GM21723 (cell line): ENCODE measurements around the gene ATXN1.
A peak's percentile ranks its signal among the peaks of the same experiment; 100 is the strongest.
"Not testable (repeated sequence)": the region's sequence is repeated elsewhere in the genome, so short reads cannot be mapped to it uniquely, and the experiment has no call there.

Experiments
- ATAC-seq: cut with Tn5 transposase; IDR thresholded peaks from one replicate; pipeline ENCODE4 v1.9.1; 2021; ENCODE audit warnings: mild to moderate bottlenecking, moderate library complexity; ENCODE audit not compliant: unreplicated experiment

ATXN1 gene

DNA sequence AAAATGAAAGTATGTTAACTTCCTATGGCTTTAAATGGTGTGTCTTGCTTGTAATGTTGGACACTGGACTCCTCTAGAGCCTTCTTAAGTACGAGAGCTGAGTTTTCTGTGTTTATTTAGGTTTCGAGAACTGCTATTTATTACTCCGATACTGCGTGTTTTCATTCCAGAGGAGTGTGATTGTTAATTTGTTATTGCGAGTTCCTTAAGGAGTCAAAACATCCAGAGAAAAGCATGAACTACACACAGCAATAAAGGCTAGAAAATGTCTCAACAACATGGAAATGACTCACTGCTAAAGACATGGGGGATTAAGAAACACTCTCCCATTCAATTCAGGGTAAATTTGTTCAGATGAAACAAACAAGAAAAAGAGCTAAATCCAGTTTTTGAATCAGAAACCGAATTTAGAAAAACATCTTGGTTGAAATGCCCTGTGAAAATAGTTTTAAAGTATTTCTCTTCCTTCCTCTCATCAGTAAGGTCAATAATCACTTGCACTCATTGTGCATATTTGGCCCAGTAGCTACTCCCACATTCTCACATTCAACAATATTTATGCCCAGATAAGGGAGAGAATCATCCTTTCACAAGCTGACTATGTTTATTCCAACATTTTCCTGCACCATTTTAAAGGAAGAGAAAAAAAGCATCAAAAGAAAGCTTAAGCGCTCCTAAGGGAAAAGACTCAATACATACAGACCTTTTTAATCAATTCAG, 36.0 kb downstream of the ATXN1 start:
- ATAC-seq, result no peak

GRCh38 chr6:16723826-16724225, 37.4 kb downstream of the ATXN1 start:
- no peak for ATAC-seq

GRCh38 chr6:16723402-16723801, 37.9 kb downstream of the ATXN1 start:
- ATAC-seq, result no peak

DNA sequence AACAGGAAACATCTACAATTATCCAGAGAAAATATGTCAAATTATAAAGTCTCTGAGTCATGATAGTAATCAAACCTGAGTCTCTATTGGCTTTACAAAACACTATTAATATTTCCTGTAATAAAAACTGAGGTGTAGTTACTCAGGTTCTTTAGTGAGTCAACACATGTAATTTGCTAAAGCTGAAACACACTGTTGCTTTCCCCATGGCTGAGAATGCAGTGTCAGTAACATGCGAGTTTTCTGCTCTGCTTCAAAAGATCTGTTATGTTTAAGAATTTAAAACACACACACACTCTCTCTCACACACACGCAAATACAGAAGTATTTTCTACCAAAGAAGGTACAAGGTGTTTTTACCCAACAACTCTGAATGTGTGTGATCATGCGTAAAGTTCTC, 38.6 kb downstream of the ATXN1 start:
- no peak for ATAC-seq

DNA sequence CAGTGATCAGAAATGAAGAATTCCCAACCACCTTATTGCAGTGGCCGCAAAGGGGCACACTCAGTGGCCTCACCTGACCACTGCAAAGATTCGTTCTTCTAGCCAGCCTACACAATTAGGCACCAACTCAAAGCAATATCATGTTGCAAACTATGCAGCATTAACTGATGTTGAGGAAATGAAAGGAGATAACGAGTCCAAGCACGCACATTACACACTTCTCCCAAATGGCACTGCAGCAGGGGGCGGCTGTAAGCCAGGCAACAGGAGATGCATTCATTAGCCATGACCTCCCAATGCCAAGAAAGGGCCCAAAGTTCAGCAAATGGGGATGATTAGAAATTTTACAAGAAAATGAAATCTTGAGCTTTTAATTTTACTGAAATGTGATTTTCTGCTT, 39.3 kb downstream of the ATXN1 start:
- no peak for ATAC-seq

- no peak for ATAC-seq
Measured at GRCh38 chr6:16720861-16721260, 40.4 kb downstream of the ATXN1 start.

DNA sequence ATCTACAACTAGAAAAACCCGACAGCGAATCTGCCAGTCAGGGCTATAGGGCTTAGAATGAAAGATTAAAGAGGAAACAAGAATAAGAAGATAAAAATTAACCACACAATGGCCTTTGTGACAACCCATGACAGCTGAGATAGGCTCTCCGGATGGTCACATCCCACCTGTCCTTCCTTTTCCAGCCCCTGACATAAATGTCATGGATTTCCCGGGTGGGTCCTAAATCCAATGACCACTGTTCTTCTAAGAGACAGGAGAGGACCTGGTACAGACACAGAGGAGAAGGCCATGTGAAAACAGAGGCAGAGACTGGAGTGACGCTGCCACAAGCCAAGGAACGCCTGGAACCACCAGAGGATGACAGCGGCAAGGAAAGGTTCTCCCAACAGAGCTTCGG, 41.8 kb downstream of the ATXN1 start:
- no peak for ATAC-seq

- ATAC-seq, result no peak
Measured at GRCh38 chr6:16718356-16718755, 42.9 kb downstream of the ATXN1 start.

DNA sequence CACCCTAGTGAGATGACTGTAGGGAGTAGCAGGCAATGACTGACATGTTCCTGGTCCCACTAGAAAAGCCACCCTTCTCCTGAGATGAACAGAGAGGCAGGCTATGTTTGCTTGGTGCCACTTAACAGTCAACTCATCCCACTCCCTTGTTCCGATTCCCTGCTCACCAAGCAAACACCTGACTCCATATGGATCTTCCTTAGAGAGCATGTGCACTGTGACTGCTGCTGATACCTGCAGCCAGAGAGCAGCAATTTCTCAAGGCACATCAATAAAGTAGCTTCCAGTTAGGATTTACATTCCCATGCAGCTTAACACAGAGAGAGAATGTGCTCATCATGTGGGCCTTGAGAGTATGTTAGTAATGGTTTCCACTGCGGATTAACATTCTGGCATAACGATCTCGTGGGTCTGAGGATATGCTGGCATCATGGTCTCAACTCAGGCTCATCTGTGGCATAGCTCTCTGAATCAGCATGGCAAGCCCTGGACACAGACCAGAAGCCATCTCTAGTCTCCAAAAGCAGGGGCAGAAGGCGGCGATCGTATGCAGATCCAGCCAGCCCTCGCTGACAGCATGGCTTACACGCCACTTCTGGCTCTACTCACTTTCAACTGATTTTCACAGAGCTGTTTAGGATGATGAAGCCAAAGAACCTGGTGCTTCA, 43.9 kb downstream of the ATXN1 start:
- no peak for ATAC-seq

DNA sequence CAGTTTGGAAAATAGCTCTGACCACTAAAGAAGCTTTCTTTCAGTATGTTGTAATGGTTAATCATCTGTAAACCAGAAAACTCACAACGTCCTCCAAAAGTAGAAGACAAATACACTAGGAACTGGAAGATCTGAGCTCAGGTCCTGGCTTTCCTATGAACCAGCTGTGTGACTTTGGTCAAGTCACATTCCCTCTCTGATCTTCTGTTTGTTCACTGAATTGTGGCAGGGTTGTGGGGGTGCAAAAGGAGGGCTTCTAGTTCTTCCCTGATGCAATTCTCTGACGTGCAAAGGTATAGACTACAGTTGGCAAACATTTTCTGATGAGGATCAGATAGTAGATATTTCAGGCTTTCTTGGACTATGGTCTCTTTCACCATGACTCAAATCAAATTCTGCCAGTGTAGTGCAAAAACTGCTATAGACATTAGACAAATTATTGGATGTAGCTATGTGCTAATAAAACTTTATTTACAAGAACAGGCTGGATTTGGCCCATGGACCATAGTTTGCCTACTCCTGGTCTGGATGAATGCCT, 44.9 kb downstream of the ATXN1 start:
- no peak for ATAC-seq

GRCh38 chr6:16713597-16713996, 47.7 kb downstream of the ATXN1 start:
- ATAC-seq, result no peak

DNA sequence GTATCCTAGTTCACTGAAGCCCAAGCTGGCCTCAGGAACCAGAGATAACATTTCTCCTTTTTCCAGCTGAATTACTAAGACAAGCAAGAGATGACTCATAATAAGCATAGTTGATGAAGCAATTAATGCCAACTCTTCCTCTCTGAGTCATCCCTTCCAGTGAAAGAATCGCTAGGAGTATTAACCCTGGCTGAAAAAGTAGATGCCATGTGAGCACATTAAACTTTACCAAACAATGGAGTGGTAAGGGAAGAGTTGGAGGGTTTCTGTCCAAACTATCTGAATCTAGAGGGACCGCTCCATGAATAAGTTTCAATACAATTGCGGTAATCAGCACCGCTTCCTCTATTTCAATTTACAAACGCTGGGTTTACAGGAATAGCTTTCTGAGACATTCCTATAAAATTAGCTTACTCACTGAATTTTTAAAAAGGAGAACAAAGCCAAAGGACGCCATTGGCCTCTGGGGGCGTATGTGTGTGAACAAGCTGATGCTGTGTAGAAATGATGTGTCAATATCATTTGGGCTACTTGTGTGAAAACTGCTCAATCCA, 48.3 kb downstream of the ATXN1 start:
- ATAC-seq, result peak; percentile 39

GRCh38 chr6:16712255-16712930, 48.9 kb downstream of the ATXN1 start:
- ATAC-seq, result peak; percentile 74

- no peak for ATAC-seq
Measured at GRCh38 chr6:16711546-16712254, 49.6 kb downstream of the ATXN1 start.

DNA sequence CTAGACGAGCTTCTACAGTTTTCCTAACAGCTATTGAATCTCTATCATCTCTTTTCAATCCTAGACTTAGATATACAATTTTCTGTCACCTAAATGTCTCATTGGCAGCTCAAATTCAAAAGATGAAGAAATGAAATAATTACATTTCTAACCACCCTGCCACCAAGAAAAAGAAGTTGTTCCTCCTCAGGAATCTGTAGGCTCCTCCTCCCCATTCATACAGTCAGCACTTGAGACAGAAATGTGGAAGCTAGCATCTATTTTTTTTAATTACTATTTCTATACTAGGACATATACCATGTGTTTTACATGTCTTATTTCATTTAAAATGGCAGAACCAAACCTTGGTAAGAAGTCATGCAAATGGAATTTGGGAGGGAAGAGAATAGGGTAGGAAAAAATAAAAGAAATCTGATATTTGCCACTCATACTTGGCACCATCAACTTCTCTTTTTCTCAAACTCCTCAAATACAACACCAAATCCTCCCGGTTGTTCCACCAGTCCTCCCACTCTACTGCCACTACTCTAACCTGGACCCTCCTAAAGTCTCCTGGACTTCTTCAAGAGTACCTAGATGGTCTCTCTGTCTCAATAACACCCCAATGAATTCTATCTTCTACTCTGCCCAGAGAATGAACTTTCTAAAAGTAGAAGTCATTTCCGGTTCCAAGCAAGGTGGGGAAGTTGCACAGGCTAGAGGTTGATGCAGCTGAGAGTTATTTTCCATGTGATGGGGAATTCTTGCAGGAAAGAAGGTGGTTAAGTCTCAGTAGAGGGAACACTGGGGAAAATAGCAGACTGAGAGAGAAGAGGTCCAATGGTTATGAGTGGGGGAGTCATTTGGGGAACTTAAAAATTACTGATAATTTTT, 54.1 kb downstream of the ATXN1 start:
- ATAC-seq, result no peak

DNA sequence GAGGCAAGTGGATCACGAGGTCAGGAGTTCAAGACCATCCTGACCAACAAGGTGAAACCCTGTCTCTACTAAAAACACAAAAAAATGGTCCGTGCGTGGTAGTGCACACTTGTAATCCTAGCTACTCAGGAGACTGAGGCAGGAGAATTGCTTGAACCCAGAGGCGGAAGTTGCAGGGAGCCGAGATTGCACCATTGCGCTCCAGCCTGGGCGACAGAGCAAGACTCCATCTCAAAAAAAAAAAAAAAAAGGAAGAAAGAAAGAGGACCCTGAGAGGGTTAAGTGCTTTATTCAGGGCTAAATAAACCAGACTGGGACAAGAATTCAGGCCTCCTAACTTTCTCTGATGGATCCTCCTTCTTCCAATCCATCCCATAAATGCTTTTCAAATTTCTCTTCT, 54.8 kb downstream of the ATXN1 start:
- not testable (repeated sequence) for ATAC-seq

DNA sequence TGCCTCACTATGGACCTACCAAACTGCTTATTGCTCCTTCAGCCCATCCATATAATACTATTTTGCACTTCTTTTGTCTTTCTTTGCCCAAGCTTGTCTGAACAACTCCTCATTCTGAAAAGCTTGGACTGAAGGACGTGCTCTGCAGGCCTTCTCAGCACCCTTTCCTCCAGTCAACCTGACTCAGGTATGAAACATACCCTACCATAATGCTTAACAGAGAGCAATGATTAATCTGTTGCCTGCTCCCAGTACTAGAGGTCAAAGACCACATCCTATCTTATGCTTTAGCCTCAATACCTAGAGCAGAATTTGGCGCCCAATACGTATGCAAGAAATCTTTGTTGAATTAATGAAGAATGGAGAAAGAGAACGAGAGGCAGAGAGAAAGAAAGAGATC, 55.2 kb downstream of the ATXN1 start:
- ATAC-seq, result no peak

GRCh38 chr6:16705081-16705993, 55.9 kb downstream of the ATXN1 start:
- no peak for ATAC-seq
